GM19025 (cell line): ENCODE data around the gene NKAIN1.
"Not testable (repeated sequence)": the region's sequence is repeated elsewhere in the genome, so short reads cannot be mapped to it uniquely, and the experiment has no call there.

Source experiments
- ATAC-seq: cut with Tn5 transposase; IDR thresholded peaks from one replicate; pipeline ENCODE4 v1.9.1; 2021; ENCODE audit warnings: mild to moderate bottlenecking, low read depth, moderate library complexity; ENCODE audit not compliant: unreplicated experiment

Gene NKAIN1

DNA sequence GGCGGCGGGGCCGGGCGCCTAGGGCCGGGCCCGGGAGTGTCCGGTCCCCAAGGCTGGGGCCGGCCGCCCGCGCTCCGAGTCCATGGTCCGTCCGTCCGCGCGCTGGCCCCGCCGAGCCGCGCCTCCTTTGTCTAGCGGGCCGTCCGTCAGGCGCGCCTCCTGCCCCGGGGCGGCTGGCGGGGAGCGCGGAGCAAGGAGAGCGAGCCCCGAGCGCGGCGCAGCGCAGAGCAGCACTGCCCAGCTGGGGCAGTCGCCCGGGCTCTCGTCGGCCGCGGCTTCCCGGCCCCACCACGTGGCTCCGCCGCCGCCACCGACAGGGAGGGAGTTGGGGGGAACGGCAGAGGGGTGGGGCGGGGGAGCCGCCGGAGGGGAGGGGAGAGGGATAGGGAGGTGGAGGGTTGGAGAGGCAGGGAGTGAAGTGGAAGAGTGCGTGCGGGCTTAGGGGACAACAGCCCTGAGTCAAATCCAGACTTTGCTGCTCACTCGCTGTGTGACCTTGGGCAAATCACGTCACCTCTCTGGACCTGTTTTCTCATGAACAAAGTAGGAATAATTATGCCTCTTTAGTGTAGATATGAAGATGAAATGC is at the start of gene NKAIN1:
TSS of gene NKAIN1 (minus strand) at position 235 of the 589 bp plus-strand sequence. CDS start 340 bp downstream, outside the sequence.
- no peak for ATAC-seq

DNA sequence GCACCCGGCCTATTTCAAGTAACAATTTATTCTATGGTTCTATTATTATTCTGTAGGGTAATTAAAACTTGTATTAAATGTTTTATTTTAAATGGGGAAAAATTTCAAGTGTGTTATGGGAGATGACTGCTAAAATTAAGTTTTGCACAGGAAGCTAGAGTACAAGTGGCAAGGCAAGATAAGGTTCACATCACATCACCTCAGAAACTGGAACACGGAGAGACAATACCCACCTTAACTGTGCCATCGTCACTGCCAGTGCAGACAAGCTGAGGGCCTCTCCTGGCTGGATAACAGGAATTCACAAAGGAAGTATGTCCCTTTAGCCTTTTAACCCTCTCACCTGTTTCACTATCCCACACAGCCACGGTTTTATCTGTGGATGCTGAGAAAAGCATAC is 49.3 kb upstream of the NKAIN1 start:
- no peak for ATAC-seq

DNA sequence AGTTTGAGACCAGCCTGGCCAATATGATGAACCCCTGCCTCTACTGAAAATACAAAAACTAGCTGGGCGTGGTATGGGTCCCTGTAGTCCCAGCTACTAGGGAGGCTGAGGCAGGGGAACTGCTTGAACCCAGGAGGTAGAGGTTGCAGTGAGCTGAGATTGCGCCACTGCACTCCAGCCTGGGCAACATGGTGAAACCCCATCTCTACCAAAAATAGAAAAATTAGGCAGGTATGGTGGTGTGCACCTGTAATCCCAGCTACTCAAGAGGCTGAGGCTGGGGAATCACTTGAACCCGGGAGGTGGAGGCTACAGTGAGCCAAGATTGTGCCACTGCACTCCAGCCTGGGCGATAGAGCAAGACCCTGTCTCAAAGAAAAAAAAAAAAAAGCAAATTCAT is 48.1 kb upstream of the NKAIN1 start:
- not testable (repeated sequence) for ATAC-seq

DNA sequence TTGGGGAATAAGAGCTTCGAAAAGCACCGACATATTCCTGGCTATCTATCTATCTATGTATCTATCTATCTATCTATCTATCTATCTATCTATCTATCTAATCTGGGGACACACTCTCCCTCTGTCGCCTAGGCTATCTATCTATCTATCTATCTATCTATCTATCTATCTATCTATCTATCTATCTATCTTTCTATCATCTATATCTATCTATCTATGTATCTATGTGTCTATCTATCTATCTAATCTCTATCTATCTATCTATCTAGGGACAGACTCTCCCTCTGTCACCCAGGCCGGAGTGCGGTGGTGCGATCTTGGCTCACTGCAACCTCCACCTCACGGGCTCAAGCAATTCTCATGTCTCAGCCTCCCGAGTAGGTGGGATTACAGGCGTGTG is 42.7 kb upstream of the NKAIN1 start:
- ATAC-seq, result not testable (repeated sequence)

DNA sequence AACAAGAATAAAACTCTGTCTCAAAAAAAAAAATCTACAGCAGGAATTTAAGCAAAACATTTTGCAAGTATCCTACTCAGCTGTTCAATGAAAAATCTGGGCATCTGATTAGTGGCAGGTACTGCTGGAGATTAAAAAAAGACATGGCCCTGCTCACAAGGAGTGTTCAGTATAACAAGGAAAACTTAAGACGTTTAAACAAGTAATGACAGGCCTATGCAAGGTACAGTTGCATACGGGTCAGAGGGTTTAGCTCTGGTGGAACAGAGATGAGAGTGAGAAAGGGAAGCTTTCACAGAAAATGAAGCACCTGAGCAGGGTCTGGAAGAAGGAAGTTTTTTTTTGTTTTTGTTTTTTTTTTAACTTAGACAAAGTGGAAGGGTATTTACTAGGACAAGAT is 33.9 kb upstream of the NKAIN1 start:
- no peak for ATAC-seq

DNA sequence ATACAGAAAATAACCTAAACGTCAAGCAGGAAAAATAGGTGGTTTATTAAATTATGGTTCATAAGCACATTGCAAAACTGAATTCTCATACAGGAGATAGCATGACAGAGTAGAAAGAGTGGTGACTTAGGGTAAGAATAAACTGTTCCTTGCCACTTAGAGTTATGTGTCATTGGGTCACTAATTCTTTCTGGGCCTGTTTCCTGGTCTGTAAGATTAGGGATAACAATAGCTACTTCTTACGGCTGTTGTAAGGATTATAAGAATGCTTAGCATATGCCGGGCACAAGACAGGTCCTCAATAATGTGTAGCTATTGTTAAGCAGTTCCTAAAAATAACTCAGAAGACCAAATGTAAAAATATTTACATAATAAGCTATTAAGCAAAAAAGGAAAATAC is 32.7 kb upstream of the NKAIN1 start:
- no peak for ATAC-seq

DNA sequence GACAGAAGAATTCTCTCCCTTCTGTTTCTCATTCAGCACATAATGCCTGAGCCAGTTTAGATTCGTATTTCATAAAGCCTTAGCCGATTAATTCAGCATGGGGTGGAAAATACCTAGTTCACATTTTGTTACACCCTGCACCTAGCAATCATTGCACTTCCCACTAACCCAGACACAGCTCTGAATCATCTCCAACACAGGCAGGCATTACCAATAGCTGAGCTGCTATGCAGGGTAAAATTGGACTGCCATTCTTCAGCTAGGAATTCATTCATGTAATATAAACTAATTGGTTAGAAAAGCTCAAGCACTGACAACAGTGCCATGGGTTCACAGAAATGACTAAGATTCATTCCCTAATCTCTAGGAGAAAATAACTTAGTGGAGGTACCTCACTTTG is 26.9 kb upstream of the NKAIN1 start:
- no peak for ATAC-seq

DNA sequence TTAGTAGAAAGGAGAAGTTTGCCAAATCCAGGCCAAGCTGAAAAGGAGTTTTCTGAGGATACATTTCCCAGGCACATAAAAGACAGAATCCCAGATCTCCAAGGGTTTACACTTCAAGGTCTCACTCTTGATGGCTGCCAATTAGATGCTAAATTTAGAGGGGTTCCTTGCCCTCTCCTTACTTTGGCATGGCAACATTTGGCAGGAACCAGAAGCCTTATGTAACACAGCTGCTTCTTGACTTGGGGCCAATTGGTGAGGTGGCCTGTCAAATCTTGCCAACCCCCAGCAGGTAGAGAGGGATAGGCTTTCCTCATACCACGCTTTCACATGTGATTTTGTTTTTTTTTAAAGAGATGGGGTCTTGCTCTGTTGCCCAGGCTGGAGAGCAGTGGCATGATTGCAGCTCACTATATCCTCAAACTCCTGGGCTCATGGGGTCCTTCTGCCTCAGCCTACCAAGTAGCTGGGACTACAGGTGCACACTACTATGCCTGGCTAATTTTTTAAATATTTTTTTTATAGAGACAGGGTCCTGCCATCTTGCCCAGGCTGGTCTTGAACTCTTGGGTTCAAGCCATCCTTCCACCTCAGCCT is 25.2 kb upstream of the NKAIN1 start:
- no peak for ATAC-seq

DNA sequence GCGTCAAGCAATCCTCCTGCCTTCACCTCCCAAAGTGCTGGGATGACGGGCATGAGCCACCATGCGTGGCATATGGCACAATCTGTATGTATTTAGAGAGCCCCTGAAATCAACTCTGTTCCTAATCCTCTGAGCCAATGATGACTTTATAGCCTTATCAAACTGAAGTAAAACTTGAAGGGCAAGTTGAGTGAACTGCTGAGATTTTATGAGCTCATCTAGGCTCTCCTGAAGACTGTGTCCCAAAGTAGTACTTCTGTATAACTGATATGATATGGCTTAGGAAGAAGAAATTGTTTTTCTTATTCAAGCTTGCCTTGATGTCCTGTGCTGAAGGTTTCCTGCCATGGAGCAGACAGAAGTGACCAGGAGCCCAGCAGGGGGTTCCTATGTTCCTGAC is 23.7 kb upstream of the NKAIN1 start:
- no peak for ATAC-seq

DNA sequence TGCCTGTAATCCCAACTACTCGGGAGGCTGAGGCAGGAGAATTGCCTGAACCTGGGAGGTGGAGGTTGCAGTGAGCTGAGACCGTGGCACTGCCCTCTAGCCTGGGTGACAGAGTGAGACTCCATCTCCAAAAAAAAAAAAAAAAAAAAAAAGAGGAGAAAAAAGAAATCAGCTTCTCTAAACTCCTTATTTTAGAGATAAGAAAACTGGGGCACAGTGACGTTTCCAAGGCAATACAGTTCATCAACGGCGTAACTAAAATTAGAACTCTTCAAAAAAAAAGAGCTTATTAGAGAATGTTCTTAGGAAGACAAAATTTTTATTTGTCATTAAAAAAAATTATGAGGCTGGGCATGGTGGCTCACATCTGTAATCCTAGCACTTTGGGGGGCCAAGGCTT is 22.7 kb upstream of the NKAIN1 start:
- ATAC-seq, result not testable (repeated sequence)

DNA sequence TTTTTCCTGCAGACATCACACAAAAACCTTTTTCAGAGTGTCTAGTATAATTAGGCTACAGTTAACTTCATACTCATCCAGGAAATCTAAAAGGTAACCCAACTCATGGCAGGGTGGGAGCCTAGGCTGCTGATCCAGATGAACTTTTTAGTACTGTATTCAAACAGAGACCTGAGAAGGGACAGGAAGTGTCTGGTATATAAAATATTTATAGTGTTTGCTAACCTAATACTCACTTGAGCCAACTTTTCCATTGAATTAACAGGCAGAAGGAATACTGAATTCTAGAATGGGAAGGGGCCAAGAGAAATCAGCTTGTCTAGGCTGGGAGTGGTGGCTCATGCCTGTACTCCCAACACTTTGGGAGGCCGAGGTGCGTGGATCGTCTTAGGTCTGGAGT is 22.2 kb upstream of the NKAIN1 start:
- no peak for ATAC-seq

DNA sequence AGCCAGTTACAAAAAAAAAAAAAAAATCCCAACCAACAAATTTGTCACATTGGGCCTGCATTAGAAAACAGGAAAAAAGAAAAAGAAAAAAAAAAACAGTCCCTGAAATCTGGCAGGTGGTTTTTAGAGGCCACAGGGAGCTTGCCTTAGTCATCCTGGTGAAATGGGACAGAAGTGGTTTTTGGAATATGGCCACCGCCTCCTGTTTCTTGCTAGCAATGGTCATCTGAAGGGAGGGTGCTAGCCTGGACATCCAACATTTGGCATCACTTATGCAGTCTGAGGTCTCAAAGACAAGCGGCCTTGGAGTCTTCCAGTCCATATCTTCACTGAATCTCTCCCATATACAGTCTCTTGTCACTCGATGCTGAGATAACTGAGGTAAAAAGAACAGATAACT is 20.1 kb upstream of the NKAIN1 start:
- no peak for ATAC-seq

DNA sequence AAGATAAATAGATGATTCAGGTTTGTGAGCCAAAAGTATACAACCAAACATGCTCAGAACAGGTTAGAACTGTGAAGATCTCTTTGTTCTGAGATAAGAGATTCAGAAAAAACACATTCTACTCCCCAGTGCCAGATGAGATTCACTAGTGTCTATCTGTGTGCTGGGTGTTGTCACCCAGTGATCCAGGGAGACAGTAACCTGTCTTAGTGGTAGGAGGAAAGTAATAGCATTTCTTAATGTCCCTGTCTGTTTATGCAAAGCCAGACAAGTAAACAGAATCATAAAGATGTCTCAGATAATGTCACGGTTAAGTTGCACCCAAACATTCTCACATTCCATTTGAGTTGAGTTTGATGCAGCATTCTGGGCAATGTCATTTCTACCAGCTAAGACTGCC is 18.9 kb upstream of the NKAIN1 start:
- no peak for ATAC-seq

DNA sequence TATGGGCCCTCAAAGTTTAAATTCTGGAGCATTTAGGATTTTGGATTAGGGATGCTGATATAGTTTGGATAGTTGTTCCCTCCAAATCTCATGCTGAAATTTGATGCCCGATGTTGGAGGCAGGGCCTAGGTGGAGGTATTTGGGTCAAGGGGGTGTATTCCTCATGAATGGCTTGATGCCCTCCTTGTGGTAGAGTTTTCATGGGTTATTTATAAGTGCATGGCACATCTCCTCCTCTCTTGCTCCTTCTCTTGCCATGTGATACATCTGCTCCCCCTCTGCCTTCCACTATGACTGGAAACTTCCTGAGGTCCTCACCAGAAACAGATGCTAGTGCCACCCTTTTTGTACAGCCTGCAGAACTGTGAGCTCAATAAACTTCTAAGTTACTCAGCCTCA is 17.5 kb upstream of the NKAIN1 start:
- ATAC-seq, result no peak

DNA sequence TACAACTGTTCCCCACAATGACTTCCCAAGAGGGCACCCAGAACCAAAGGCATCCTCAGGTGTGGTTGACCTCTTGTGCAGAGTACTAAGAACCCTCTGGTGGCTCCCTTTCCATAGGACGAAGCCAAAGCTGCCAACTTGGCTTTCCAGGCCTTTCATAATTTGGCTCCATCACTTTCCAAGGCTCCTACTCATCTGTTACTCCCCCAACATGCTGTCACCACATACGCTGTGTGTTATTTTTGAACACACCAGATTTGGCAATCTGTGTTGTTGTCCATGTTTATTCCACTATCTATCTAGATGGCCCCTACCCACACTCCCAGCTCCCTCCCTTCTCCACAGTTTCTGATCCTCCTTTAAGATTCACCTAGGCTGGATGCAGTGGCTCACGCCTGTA is 10.2 kb upstream of the NKAIN1 start:
- ATAC-seq, result no peak

DNA sequence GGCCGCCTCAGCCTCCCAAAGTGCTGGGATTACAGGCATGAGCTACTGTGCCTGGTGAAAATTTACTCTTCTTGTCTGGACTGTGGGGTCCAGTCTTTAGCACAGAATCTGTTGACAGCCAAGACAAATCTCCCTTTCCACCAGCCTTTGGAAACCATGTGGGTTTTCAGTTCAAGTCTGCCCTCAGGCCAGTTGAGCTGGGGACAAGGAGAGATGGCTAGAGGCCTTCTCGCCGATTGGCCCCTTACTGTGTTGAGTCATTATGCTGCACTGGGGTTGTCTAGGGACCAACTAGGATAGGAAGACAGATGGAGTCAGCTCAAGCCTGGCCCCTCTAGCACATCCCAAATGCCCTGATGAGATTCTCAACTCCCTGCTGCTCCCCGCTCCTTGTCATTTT is 8.6 kb upstream of the NKAIN1 start:
- no peak for ATAC-seq

DNA sequence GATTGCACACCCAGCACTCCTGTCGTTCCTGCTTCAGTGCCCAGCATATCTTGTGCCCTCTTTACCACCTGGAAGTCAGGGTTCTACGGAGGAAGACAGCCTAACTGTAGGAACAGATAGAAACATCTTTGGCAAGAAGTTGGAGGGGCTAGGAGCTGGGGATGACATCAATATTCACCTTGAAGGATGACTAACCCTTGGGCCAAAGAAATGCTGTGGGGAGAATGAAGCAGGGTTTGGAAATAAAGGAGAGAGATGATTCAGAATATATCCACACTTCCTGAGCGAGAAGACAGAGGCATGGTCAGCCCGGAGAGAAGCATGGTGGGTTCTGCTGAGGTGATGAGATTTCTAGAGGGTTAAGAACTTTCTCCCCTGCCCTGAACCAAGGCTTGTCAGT is 4.6 kb upstream of the NKAIN1 start:
- no peak for ATAC-seq

DNA sequence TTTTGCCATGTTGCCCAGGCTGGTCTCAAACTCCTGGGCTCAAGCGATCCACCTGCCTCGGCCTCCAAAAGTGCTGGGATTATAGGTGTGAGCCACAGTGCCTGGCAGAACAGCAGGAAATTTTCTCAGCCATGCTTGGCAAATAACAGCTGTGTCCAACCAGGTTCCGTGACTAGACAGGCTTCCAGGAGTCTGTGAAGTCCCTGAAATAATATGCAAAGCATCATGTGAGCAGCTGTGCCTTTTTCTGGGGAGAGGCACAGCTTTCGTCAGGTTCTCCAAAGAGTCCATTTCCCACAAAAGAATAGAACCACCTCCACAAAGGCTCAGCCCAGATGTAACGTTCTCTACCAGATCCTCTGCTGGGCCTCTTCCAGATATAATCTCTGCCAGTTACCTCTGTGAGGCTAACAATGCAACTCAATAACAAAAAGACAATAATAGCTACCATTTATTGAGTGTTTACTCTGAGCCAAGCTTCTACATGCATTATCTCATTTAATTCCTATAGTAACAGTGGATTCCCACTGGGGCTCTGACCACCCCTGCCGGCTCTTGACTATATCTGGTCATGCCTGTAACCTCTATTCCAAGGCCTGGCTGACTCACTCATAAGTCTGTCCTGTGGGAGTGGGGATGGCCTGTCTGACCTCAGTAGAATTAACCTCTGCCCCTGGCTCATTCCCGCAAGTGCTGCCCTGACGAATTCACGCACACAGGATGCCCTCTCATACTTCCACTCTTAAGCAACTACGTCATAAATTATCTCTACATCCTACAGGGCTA is 4.0 kb upstream of the NKAIN1 start:
- no peak for ATAC-seq

DNA sequence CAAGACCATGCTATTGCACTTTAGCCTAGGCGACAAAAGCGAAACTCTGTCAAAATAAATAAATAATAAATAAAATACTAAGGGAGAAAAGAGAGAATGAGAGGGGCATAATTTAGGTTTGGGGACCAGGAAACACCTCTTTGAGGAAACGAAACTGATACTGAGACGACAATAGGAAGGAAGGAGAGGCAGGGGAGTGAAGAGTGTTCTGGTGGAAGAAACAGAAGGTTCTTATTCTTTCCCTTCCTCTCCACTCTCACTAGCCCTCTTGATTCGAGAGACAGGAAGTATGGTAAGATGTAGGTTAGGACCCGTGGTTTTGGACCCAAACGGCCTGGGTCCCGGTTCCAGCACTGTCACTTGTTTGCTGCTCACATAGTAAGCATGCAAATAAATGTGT is 1.6 kb upstream of the NKAIN1 start:
- no peak for ATAC-seq

DNA sequence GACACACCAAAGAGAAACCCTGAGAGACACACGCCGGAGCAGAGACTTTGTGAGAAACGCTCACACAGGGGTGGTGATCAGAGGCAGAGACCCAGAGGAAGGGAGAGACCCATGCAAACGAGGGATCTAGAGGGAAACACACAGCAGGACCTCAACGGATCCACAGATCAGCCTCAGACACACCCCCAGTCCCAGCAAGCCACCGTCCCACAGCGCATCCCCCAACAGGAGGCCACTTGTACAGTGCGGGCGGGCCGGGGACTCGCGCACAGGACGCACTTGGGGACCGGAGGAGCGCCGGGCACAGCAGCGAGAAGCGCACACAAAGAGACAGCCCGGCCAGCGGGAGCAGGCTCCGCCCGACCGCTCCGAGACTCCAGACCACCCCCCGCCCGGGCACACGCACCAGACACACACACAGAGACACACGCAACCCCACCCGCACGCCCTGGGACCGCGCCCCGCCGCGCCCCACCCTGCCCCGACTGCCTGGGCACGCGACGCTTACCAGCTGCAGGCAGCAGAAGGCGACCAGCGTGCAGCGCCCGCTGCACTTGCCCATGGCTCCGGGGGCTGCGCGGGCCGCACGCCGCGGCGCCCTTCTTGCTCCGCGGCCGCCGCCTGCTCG is 587 bp downstream of the NKAIN1 start:
- ATAC-seq, result no peak

DNA sequence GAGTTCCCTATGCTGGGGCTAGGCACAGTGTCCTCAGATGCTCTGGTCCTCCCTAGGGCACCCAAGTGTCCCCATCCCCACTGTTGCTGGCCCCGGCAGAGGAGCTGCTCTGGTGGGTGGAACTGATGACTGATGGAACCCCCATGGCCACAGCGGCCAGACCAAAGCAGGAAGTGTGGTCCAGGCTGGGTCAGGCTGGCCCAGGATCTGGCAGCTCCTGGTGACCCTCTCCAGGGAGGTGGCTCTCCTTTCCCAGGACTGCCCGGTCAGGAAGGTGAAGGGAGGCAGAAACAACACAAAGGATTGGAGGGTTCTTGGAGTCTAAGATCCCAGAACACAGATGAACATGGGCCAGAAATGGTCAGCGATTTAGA is 1.1 kb downstream of the NKAIN1 start:
- no peak for ATAC-seq

DNA sequence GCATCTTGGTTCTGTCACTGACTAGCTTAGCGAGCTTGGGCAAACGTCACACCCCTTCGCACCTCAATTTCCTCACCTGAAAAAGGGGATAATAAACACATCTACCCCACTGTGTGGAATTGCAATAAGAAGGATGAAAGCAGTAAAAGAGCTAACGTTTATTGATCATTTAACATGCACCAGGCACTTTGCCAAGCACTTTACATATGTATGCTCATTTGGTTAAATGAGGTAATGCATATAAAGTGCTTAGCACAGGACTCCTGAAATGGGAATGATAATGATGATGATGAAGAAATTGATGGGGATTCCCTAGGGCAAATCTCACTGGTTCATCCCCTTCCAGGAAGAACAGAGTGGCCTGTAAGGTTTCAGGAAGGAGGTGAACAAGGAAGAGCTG is 4.8 kb downstream of the NKAIN1 start:
- ATAC-seq, result no peak
